Ovary (tissue), 9 donors: ENCODE measurements around the gene TBCEL. TPM values are rescaled to one million over a fixed set of nuclear protein-coding genes. Genes with fewer than 3 reads are reported as not detected.
"Not testable (repeated sequence)": the region's sequence is repeated elsewhere in the genome, so short reads cannot be mapped to it uniquely, and the experiment has no call there.

Experiments used
- DNase-seq, 5 donors: peaks; one replicate each; pipeline ENCODE4 v3.0.0-alpha.2; 2019 to 2020
- H3K27ac ChIP-seq, 2 donors: fragments of 200-600 bp; one replicate each; pipeline versions ENCODE4 v1.5.1 to v1.8.0; 2019 to 2022
- H3K27me3 ChIP-seq: fragments of 200-600 bp; one replicate; pipeline ENCODE4 v1.8.0; 2022
- H3K36me3 ChIP-seq: fragments of 200-600 bp; sonication (generic); one replicate; pipeline ENCODE4 v1.5.1; 2019
- H3K4me1 ChIP-seq: one replicate; pipeline ENCODE4 v1.8.1; 2013; ENCODE audit warnings: mild to moderate bottlenecking, moderate library complexity; ENCODE audit not compliant: insufficient read depth
- H3K4me3 ChIP-seq: fragments of 200-600 bp; sonication (generic); one replicate; pipeline ENCODE4 v1.5.1; 2017
- H3K9me3 ChIP-seq, 2 donors: fragments of 200-600 bp in 1 of 2; sonication (generic) in 1 of 2; one replicate each; pipeline versions ENCODE4 v1.5.1 to v1.8.1; 2013 to 2019; ENCODE audit warnings: mild to moderate bottlenecking in 1 of 2, moderate library complexity in 1 of 2
- EP300 ChIP-seq: sonication (generic); formaldehyde crosslinking; IDR thresholded peaks from one replicate; pipeline ENCODE4 v1.6.1; 2017; ENCODE audit warnings: antibody characterized with exemption
- POLR2A ChIP-seq: fragments of 450-650 bp; IDR thresholded peaks from one replicate; pipeline ENCODE4 v1.6.1; 2017; ENCODE audit warnings: antibody characterized with exemption, mild to moderate bottlenecking, moderate library complexity
- WGBS, 3 donors: extraction: QIAGEN DNeasy Blood & Tissue Kit in 1 of 3; methylation state at CpG; one replicate each; pipeline versions ENCODE4 v1.1.5 to v1.1.7; 2013 to 2017; 5-methylcytosine and 5-hydroxymethylcytosine counted together
- intact Hi-C, 4 donors: fragments of 100-400 bp; cut with DNase I; formaldehyde crosslinking; loops; one replicate each; pipeline versions ENCODE4 v1.11.0 to v1.15.1; 2022 to 2023
- polyA plus RNA-seq, 2 donors: library from polyadenylated mRNA; stranded (reverse); fragments of 200-250 nt in 1 of 2; fragments of 350-450 nt in 1 of 2; fragmentation: Illumina TruSeq in 1 of 2; extraction: RNeasy Lipid Tissue Mini Kit (QIAGEN cat#74804) in 1 of 2; gene quantifications; one replicate each; pipeline ENCODE4 v1.2.3, GENCODE V29; 2013 to 2014
- total RNA-seq, 7 donors: library from RNA; depleted of rRNA in 2 of 7; stranded (reverse); fragments of >200 nt in 2 of 7; fragmentation: NEBNext Ultra II Directional in 3 of 7; extraction: Animal tissue kit (Norgen Biotek cat#: 25700) in 3 of 7; gene quantifications; one replicate each; pipeline versions ENCODE4 v1.1.0 to v1.2.4, GENCODE V29; 2016 to 2023
- TF ChIP-seq, protein P1 (sequence below), 3 donors: fragments of 450-650 bp in 2 of 3; fragments of 200-600 bp in 1 of 3; IDR thresholded peaks; one replicate each; pipeline versions ENCODE4 v1.5.1 to v1.8.0; 2016 to 2022; ENCODE audit warnings: antibody characterized with exemption in 3 of 3, mild to moderate bottlenecking in 1 of 3
- donor health status: DM: no; HTN: no; CAD: no; lungs with moderate emphysema.
- donor health status: DM: no; HTN: no; CAD: no.
- donor health status: Bipolar disorder and iron deficiency.
- donor health status: DM: yes; HTN: yes; CAD: no.
- donor health status: DM: no; HTN: no; CAD: no.
- donor health status: DM: yes; HTN: yes; CAD: no.

The TBCEL gene
- total and polyA plus RNA-seq, 9 donors = 9.1 to 79.3 (median 45.8) TPM

DNA sequence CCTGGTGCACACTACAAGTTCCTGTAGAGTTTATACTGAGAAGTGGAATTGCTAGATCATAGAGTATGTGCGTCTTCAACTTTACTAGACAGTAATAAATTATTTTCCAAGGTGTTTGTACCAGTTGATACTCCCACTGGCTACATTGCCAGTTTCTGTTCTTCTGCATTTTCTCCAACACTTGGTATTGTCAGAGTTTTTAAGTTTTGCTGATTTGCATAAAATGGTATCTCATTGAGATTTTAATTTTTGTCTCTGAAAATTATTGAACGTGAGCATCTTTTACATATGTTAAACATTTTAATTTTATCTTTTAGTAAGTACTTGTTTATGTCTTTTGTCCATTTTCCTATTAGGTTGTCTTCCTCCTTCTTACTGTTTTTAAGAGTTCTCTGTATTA is 7.3 kb downstream of the TBCEL start:
- intact Hi-C loops = no loop called here
- DNase-seq = no peak
- TF ChIP-seq, protein P1, sequence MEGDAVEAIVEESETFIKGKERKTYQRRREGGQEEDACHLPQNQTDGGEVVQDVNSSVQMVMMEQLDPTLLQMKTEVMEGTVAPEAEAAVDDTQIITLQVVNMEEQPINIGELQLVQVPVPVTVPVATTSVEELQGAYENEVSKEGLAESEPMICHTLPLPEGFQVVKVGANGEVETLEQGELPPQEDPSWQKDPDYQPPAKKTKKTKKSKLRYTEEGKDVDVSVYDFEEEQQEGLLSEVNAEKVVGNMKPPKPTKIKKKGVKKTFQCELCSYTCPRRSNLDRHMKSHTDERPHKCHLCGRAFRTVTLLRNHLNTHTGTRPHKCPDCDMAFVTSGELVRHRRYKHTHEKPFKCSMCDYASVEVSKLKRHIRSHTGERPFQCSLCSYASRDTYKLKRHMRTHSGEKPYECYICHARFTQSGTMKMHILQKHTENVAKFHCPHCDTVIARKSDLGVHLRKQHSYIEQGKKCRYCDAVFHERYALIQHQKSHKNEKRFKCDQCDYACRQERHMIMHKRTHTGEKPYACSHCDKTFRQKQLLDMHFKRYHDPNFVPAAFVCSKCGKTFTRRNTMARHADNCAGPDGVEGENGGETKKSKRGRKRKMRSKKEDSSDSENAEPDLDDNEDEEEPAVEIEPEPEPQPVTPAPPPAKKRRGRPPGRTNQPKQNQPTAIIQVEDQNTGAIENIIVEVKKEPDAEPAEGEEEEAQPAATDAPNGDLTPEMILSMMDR (IDR thresholded peaks at IDR 0.05) = no peak
- WGBS, 3 donors = 92 to 98% (median 97%) methylated on average over 2 of the region's 2 CpGs
- no peaks in the 10 kb centered on the region for H3K36me3 ChIP-seq
- H3K4me1 ChIP-seq = peaks cover 4% of the 10 kb centered on the region
- no peaks in the 10 kb centered on the region for H3K9me3 ChIP-seq
- H3K4me3 ChIP-seq = no peak overlapping the region
- H3K27ac ChIP-seq = no peak overlapping the region
- no peaks in the 10 kb centered on the region for H3K27me3 ChIP-seq

DNA sequence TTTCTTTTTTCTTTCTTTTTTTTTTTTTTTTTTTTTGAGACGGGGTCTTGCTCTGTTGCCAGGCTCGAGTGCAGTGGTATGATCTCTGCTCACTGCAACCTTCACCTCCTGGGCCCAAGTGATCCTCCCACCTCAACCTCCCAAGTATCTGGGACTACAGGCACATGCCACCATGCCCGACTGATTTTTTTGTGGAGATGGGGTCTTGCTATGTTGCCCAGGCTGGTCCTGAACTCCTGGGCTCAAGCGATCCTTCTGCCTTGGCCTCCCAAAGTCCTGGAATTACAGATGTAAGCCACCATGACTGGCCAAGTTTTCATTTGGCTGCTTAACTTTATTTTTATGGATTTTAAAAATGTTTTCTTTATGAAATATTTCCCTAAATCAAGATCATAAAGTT is 7.7 kb downstream of the TBCEL start:
- H3K27me3 ChIP-seq, H3K9me3 ChIP-seq, H3K36me3 ChIP-seq, DNase-seq, H3K4me3 ChIP-seq, H3K4me1 ChIP-seq, intact Hi-C loops, H3K27ac ChIP-seq: not testable (repeated sequence)
- 93 to 95% (median 95%) methylated on average over 4 of the region's 4 CpGs for WGBS, 3 donors

DNA sequence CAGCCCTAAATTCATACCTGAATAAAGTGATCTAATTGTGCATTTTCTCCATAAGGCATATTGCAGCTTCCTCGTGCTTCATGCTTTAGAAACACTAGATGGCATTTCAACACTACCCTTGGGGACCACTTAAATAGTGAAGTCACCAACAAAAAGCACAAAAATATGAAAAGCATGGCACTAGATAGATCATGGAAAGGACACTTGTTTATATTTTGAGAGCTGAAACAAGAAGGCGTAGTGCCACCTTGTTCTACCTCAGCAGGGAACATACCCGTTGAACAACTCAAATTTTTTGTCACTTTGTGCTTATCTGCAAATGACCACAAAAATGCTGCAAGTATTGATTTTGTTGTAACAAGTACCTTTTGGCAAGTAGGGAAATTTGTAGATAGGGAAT is 8.6 kb downstream of the TBCEL start:
- no peaks in the 10 kb centered on the region for H3K9me3 ChIP-seq
- no peak for TF ChIP-seq POLR2A
- no peak for TF ChIP-seq EP300
- TF ChIP-seq, protein P1 (IDR thresholded peaks at IDR 0.05) = no peak
- no peaks in the 10 kb centered on the region for H3K27me3 ChIP-seq
- H3K36me3 ChIP-seq = no peaks in the 10 kb centered on the region
- DNase-seq = no peak
- WGBS, 3 donors = 94 to 95% (median 95%) methylated on average over 3 of the region's 3 CpGs
- intact Hi-C loops = no loop called here
- H3K27ac ChIP-seq = no peak overlapping the region
- H3K4me1 ChIP-seq = peaks cover 4% of the 10 kb centered on the region
- H3K4me3 ChIP-seq = no peak overlapping the region

DNA sequence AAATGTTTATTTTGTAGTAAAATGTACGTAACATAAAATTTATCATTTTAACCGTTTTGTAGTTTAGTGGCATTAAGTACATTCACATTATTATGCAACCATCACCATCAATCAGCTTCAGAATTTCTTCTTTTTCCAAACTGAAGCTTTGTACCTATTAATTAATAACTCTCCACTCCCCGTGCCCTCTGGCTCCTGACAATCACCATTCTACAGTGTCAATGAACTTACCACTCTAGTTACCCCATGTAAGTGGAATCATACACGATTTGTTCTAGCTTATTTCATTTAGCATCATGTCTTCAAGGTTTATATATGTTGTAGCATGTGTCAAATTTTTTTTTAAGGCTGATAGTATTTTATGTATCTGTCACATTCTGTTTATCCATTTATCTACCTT is 9.7 kb downstream of the TBCEL start:
- no peak overlapping the region for H3K27ac ChIP-seq
- TF ChIP-seq POLR2A (no peak), EP300 (no peak)
- TF ChIP-seq, protein P1 (IDR thresholded peaks at IDR 0.05) = no peak
- 93 to 95% (median 94%) methylated on average over 4 of the region's 4 CpGs for WGBS, 3 donors
- H3K4me3 ChIP-seq = no peak overlapping the region
- H3K4me1 ChIP-seq = peaks cover 4% of the 10 kb centered on the region
- H3K27me3 ChIP-seq = no peaks in the 10 kb centered on the region
- intact Hi-C loops = no loop called here
- H3K9me3 ChIP-seq = no peaks in the 10 kb centered on the region
- DNase-seq = no peak
- H3K36me3 ChIP-seq = no peaks in the 10 kb centered on the region

DNA sequence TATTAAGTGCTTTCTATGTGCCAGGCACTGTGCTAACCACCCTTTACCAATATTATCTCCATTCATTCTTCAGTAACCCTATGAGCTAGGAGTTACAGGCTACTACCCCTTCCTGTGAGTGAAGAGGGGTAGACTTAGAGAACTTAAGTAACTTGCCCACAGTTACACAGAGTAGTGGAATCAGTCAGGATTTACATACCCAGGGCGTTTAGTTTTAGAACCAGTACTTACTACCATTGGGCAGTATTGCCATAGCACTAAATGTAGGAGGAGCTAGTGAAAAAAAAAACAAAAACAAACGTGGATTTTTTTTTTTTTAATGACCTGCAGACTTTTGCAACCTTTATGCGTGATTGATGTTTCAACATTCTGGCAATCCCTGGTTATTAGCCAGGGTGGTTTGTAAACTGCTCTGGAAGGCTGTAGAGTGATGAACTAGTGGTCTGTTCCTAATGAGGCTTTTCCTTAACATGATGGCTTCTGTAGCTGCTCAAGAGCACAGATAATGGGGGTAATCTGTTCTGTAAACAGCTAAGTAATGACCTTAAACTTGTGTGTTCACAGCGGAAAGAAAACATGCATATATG is 11.4 kb downstream of the TBCEL start:
- intact Hi-C loops = no loop called here
- 45 to 51% (median 48%) methylated on average over 4 of the region's 4 CpGs for WGBS, 3 donors
- no peak overlapping the region for H3K4me3 ChIP-seq

More for the DNA sequence above, 11.4 kb downstream of the TBCEL start:
- TF ChIP-seq POLR2A (no peak), EP300 (no peak)
- TF ChIP-seq, protein P1 (IDR thresholded peaks at IDR 0.05) = no peak
- Histone ChIP-seq H3K27me3 (no peaks in the 10 kb centered on the region), H3K9me3 (no peaks in the 10 kb centered on the region), H3K27ac (no peak overlapping the region), H3K36me3 (no peaks in the 10 kb centered on the region), H3K4me1 (peaks cover 9% of the 10 kb centered on the region)
- no peak for DNase-seq
